Measurements from ENCODE around the gene CREB3L2.
"Not testable (repeated sequence)": the region's sequence is repeated elsewhere in the genome, so short reads cannot be mapped to it uniquely, and the experiment has no call there.

- TF ChIP-seq CTCF (IDR thresholded peaks at IDR 0.05; ENCODE audit: poor library complexity); EZH2 (IDR thresholded peaks at IDR 0.05; ENCODE audit: borderline replicate concordance): not testable (repeated sequence)
Measured at GRCh38 chr7:137831555-137831954, 170.3 kb downstream of the CREB3L2 start.

All from hepatocyte (in vitro differentiated cells).